LNCaP clone FGC (cell line): ENCODE measurements around the gene LIFR.
A peak's percentile ranks its signal among the peaks of the same experiment; 100 is the strongest.
"Not testable (repeated sequence)": the region's sequence is repeated elsewhere in the genome, so short reads cannot be mapped to it uniquely, and the experiment has no call there.

Experiments
- DNase-seq: peaks from one replicate; pipeline ENCODE4 v3.0.0-alpha.2; 2011; ENCODE audit warnings: low read depth
- H3K4me3 ChIP-seq: 2 replicates; pipeline ENCODE4 v1.5.1; 2011; ENCODE audit warnings: mild to moderate bottlenecking, low read depth, low read length, control low read depth
- CTCF ChIP-seq: IDR thresholded peaks from 2 replicates; pipeline ENCODE4 v1.5.1; 2012; ENCODE audit warnings: mild to moderate bottlenecking; ENCODE audit not compliant: control insufficient read depth, insufficient read depth; ENCODE audit errors: extremely low read depth

Gene LIFR

GRCh38 chr5:38569180-38569579 lies 12.7 kb upstream of the LIFR start:
- DNase-seq: no peak
- TF ChIP-seq CTCF: no peak
- H3K4me3 ChIP-seq: no peak overlapping the region

- DNase-seq, H3K4me3 ChIP-seq: not testable (repeated sequence)
These were observed 10.9 kb upstream of the LIFR start for GRCh38 chr5:38567306-38567705.

DNA sequence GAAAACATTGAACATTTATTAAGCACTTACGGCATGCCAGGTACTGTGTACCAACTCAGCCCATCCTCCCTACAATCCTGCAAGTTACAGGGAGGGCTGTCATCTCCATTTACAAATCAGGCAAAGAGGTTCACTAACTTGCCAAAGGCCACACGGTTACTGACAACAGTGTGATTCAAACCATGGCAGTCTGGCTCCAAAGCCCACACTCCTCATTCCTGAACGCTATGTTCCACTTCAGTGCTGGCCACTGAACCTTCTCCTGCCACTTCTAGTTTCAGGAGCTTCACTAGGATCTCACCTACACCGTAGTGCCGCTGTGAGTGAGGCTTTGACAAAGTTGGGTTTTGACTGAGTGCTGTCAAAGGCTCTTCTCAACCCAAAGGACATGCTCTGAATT lies 7.2 kb upstream of the LIFR start:
- no peak overlapping the region for H3K4me3 ChIP-seq
- no peak for TF ChIP-seq CTCF
- no peak for DNase-seq

- no peak for DNase-seq
- no peak overlapping the region for H3K4me3 ChIP-seq
- TF ChIP-seq CTCF: no peak
These were observed 6.2 kb upstream of the LIFR start for GRCh38 chr5:38562444-38563210.

GRCh38 chr5:38559428-38559827 lies 3.0 kb upstream of the LIFR start:
- TF ChIP-seq CTCF: no peak
- no peak for DNase-seq
- H3K4me3 ChIP-seq: no peak overlapping the region

- DNase-seq: no peak
- peak overlapping the region; percentile 71 for H3K4me3 ChIP-seq
- no peak for TF ChIP-seq CTCF
These were observed 1.3 kb upstream of the LIFR start for GRCh38 chr5:38557792-38558191.

GRCh38 chr5:38557308-38557710 lies 863 bp upstream of the LIFR start:
- H3K4me3 ChIP-seq: peak overlapping the region; percentile 71
- no peak for TF ChIP-seq CTCF
- DNase-seq: no peak
